ENCODE data around the gene AHI1.
"Not testable (repeated sequence)": the region's sequence is repeated elsewhere in the genome, so short reads cannot be mapped to it uniquely, and the experiment has no call there.

AHI1 gene

GRCh38 chr6:135505222-135505621 is 7.7 kb upstream of the AHI1 start:
- no peak for DNase-seq

GRCh38 chr6:135504734-135505133 is 7.2 kb upstream of the AHI1 start:
- DNase-seq: no peak

- DNase-seq: no peak
These were observed 6.3 kb upstream of the AHI1 start for GRCh38 chr6:135503703-135504475.

- no peak for DNase-seq
These were observed 2.2 kb upstream of the AHI1 start for GRCh38 chr6:135499441-135500340.

- peak; percentile 86 to 87 for DNase-seq
These were observed 773 bp upstream of the AHI1 start for GRCh38 chr6:135498185-135498841.

GRCh38 chr6:135496800-135497411 is 634 bp downstream of the AHI1 start:
- peak; percentile 15 to 28 for DNase-seq

- DNase-seq: no peak
These were observed 4.2 kb downstream of the AHI1 start for GRCh38 chr6:135493218-135493961.

GRCh38 chr6:135490381-135490780 is 7.2 kb downstream of the AHI1 start:
- DNase-seq: peak in 1 of 2 experiments; percentile 2

- DNase-seq: no peak
These were observed 9.5 kb downstream of the AHI1 start for GRCh38 chr6:135488023-135488422.

GRCh38 chr6:135483903-135484302 is 13.6 kb downstream of the AHI1 start:
- DNase-seq: not testable (repeated sequence)

GRCh38 chr6:135481783-135482369 is 15.7 kb downstream of the AHI1 start:
- peak; percentile 32 to 56 for DNase-seq

- DNase-seq: peak in 1 of 2 experiments; percentile 6
These were observed 17.9 kb downstream of the AHI1 start for GRCh38 chr6:135479601-135480000.

- no peak for DNase-seq
These were observed 18.9 kb downstream of the AHI1 start for GRCh38 chr6:135478626-135479025.

GRCh38 chr6:135475292-135475886 is 22.2 kb downstream of the AHI1 start:
- DNase-seq: no peak

GRCh38 chr6:135474362-135474761 is 23.2 kb downstream of the AHI1 start:
- no peak for DNase-seq

- no peak for DNase-seq
These were observed 31.6 kb downstream of the AHI1 start for GRCh38 chr6:135465903-135466302.

- peak in 1 of 2 experiments; percentile 25 for DNase-seq
These were observed 32.2 kb downstream of the AHI1 start for GRCh38 chr6:135465307-135465706.

GRCh38 chr6:135464634-135465033 is 32.9 kb downstream of the AHI1 start:
- DNase-seq: no peak

GRCh38 chr6:135461208-135461607 is 36.3 kb downstream of the AHI1 start:
- no peak for DNase-seq

- no peak for DNase-seq
These were observed 39.5 kb downstream of the AHI1 start for GRCh38 chr6:135458051-135458450.

- DNase-seq: peak; percentile 66 to 76
These were observed 45.8 kb downstream of the AHI1 start for GRCh38 chr6:135451617-135452190.

Data from AML-193 (cell line).